Epithelial cell of esophagus (primary cell): Measurements from ENCODE around the gene SLC26A9.

ENCODE experiments used
- DNase-seq: peaks from one replicate; pipeline ENCODE4 v3.0.0; 2010; ENCODE audit warnings: low read depth
- H3K4me3 ChIP-seq: 2 replicates; pipeline ENCODE4 v1.5.1; 2011; ENCODE audit warnings: mild to moderate bottlenecking, low read length, control low read depth
- TF ChIP-seq, protein P1 (sequence below): IDR thresholded peaks from 2 replicates; pipeline ENCODE4 v1.5.1; 2011; ENCODE audit warnings: low read depth, mild to moderate bottlenecking, low read length, control low read depth, inconsistent platforms; ENCODE audit not compliant: insufficient read depth; ENCODE audit errors: missing control alignments

The SLC26A9 gene

DNA sequence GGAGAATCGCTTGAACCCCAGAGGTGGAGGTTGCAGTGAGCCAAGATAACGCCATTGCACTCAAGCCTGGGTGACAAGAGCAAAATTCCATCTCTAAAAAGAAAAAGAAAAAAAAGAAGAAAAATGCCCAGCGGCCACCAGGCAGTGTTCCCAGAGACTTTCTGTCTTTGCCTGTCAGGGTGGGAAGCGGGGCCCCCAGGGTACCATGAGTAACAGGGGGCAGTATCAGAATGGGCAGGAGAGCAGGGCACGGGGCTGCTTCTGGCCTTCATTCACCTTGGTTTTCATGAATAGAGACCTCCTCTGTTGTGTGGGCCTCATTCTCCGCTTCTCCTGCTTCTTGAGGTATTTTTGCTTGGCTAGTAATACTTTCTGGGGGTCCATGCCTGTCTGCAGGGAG, 20.4 kb downstream of the SLC26A9 start:
- DNase-seq = no peak
- TF ChIP-seq, protein P1, sequence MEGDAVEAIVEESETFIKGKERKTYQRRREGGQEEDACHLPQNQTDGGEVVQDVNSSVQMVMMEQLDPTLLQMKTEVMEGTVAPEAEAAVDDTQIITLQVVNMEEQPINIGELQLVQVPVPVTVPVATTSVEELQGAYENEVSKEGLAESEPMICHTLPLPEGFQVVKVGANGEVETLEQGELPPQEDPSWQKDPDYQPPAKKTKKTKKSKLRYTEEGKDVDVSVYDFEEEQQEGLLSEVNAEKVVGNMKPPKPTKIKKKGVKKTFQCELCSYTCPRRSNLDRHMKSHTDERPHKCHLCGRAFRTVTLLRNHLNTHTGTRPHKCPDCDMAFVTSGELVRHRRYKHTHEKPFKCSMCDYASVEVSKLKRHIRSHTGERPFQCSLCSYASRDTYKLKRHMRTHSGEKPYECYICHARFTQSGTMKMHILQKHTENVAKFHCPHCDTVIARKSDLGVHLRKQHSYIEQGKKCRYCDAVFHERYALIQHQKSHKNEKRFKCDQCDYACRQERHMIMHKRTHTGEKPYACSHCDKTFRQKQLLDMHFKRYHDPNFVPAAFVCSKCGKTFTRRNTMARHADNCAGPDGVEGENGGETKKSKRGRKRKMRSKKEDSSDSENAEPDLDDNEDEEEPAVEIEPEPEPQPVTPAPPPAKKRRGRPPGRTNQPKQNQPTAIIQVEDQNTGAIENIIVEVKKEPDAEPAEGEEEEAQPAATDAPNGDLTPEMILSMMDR = no peak
- H3K4me3 ChIP-seq = no peak overlapping the region

DNA sequence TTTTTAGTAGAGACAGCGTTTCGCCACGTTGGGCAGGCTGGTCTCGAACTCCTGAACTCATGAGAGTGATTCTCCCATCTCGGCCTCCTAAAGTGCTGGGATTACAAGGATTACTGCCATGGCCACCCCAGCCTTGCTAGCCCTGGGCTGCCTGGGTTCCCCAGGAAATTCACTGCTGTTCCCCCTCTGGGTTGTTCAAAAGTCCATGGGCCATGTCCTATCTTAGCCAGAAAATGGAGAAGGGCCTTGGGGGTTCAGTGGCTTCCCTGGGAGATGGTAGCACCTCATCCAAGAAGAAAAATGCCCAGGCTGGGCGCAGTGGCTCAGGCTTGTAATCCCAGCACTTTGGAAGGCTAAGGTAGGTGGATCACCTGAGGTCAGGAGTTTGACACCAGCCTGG, 20.9 kb downstream of the SLC26A9 start:
- TF ChIP-seq, protein P1 = no peak
- DNase-seq = no peak
- H3K4me3 ChIP-seq = no peak overlapping the region

DNA sequence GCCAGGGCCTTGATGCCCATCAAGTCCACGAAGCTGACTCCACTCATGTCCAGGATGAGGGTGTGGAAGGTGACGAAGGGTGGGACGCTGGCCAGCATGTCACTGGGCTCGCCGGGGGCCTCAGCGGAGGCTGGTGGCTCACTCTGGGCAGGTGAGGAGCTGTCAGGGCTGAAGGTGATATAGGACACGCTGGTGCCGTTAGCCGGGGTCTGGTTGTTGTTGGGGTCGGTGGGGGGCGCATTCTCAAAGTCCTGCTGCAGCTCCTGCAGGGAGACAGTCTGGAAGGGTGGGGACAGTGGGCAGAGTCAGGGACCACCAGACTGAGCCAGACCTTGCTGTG, 21.7 kb downstream of the SLC26A9 start:
- TF ChIP-seq, protein P1 = no peak
- DNase-seq = no peak

DNA sequence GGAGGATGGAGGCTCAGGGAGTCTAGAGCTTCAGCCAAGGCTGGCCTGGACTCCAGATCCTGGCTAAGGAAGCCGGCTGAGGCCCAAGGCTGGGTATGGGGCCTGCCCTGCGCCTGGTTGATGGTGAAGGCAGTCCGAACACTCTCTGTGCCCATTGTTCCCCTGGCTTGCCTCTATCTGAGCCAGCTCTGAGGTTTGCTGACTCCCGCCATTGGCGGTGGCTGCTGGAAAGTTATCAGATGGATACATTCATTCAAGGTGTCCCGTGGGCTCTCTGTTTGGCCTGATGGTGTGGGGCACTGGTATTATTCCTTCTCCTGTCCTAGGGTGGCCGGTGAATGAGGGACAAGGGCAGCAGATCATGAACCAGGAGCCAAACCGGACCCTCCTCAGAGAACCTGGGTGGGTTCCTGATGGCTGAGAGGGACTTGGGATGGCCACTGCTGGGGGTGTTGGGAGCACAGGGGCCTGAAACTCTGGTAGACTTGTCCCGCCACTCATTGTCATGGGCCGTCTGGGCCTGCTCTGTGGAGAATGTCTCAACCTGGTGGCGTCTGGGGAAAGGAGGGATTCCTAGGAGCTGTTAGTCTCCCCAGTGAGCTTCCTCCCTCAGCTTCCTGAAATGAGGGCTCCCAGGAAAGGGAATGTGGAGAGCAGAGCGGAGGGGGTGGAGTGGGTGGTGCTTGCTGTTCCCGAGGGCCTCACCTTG, 22.2 kb downstream of the SLC26A9 start:
- TF ChIP-seq, protein P1 = no peak
- no peak for DNase-seq
- no peak overlapping the region for H3K4me3 ChIP-seq

More for the DNA sequence above, 21.7 kb downstream of the SLC26A9 start:
- no peak overlapping the region for H3K4me3 ChIP-seq

DNA sequence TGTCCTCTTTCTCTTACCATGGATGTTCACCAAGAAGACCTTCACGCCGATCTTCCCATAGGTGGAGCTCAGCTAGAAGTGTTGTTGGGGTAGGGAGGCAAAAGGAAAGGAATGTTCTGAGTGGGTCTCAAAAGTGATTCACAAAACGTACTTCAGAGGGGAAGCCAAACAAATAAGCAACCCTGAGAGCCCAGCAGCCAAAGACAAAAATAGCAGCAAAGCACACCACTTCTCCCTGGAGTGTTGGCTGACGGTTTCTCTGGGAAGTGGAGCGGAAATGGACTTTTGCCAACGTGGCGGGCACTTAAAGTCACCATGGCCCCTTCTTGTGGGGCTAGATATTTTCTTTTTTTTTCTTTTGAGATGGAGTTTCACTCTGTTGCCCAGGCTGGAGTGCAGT, 23.1 kb downstream of the SLC26A9 start:
- DNase-seq = no peak
- TF ChIP-seq, protein P1 = peak; percentile 16
- H3K4me3 ChIP-seq = no peak overlapping the region

DNA sequence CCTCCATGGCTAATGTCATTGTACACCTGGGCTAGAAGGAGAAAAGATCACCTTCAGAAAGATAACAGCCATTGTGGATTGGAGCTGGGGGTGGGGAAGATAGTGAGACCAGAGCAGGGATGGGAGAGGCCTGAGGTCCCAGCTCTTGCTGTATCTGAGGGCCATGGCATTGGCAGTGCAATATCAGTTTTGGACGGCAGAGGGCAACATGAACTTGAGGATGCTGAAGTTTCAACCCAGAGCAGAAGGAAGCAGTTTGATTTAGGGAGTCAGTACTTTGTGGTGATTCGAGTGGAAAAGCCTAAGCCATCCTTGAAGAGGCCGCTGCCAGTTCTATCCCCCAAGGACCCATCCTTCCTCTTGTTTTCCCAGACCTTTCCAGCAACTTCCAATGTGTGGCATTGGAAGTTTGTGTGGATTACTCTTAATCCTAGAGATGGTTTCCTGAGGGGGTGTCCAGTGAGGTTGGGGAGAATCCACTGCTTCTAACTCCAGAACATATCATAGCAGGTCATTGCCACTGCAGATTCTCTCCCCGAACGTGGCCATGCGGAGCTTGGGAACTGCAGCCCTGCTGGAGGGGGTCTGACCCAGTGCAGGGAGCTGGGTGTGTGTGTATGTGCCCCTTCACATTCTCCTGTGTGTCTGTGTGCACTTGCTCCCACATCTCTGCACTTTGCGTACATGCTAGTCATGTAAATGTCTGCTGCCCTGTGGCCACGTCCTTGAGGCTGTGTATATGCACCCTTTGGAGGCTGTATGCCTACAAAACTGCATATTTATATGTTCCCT, 24.1 kb downstream of the SLC26A9 start:
- DNase-seq = peak; percentile 86
- H3K4me3 ChIP-seq = no peak overlapping the region
- TF ChIP-seq, protein P1 = peak; percentile 95
